H1 (cell line): ENCODE data around the gene EIF4E2. TPM values are rescaled to one million over a fixed set of nuclear protein-coding genes. Genes with fewer than 3 reads are reported as not detected.

ENCODE experiments used
- CTCF ChIA-PET: fragments of 300-600 bp; sonication (Branson Sonifier 250); formaldehyde crosslinking; loops from one replicate; lab custom pipeline; 2021; ENCODE audit not compliant: partially characterized antibody; lab: Charles Lee
- POLR2A ChIA-PET: fragments of 300-600 bp; sonication (Branson Sonifier 250); formaldehyde crosslinking; loops from one replicate; lab custom pipeline; 2021; ENCODE audit warnings: inconsistent platforms; ENCODE audit not compliant: partially characterized antibody; lab: Charles Lee
- DNase-seq, 2 experiments: peaks; one replicate each; pipeline versions ENCODE4 v3.0.0 to v3.0.0-alpha.2; 2010 to 2022; ENCODE audit warnings: low spot score in 2 of 2, low read depth in 1 of 2, mixed read lengths in 1 of 2
- FAIRE-seq: peaks from 2 replicates; lab custom pipeline; 2011; peaks lifted over from hg19 to GRCh38; lab: Jason Lieb, UNC
- H2AFZ ChIP-seq: 2 replicates; pipeline ENCODE4 v1.8.1; 2012; ENCODE audit warnings: low read length, inconsistent platforms
- H2AK5ac ChIP-seq: 2 replicates; pipeline ENCODE4 v1.6.1; 2013; ENCODE audit warnings: low read depth, low read length
- H2BK120ac ChIP-seq: replicated peaks from 2 replicates; pipeline ENCODE3; 2013; ENCODE audit warnings: low read depth, low read length, inconsistent platforms
- H2BK12ac ChIP-seq: 2 replicates; pipeline ENCODE4 v1.6.1; 2013; ENCODE audit warnings: low read depth, low read length
- H2BK15ac ChIP-seq: 2 replicates; pipeline ENCODE4 v1.6.1; 2013; ENCODE audit warnings: low read length
- H2BK20ac ChIP-seq: 2 replicates; pipeline ENCODE4 v1.6.1; 2013; ENCODE audit warnings: low read length
- H2BK5ac ChIP-seq: 2 replicates; pipeline ENCODE4 v1.6.1; 2013; ENCODE audit warnings: low read depth, low read length
- H3K14ac ChIP-seq: 2 replicates; pipeline ENCODE4 v1.6.1; 2013; ENCODE audit warnings: inconsistent platforms; ENCODE audit not compliant: insufficient read length
- H3K18ac ChIP-seq: 2 replicates; pipeline ENCODE4 v1.6.1; 2013; ENCODE audit warnings: low read length; ENCODE audit errors: extremely low read depth
- H3K23ac ChIP-seq: 2 replicates; pipeline ENCODE4 v1.6.1; 2013; ENCODE audit warnings: inconsistent platforms; ENCODE audit not compliant: insufficient read length
- H3K23me2 ChIP-seq: 2 replicates; pipeline ENCODE4 v1.6.1; 2013; ENCODE audit warnings: low read depth, low read length
- H3K27ac ChIP-seq: 2 replicates; pipeline ENCODE4 v1.6.1; 2011; ENCODE audit warnings: low read depth, low read length, inconsistent platforms
- H3K27me3 ChIP-seq, 4 experiments: replicated peaks in 1 of 4; 1 replicate in 1 of 4; 2 replicates in 3 of 4; pipeline versions ENCODE4 v1.6.1 to v1.8.1; 2011 to 2013; ENCODE audit warnings: low read length in 3 of 4, mild to moderate bottlenecking in 3 of 4, inconsistent platforms in 2 of 4, mixed read lengths in 2 of 4, moderate library complexity in 1 of 4; ENCODE audit not compliant: control insufficient read depth in 3 of 4, insufficient read depth in 3 of 4; ENCODE audit errors: extremely low read depth in 1 of 4
- H3K36me3 ChIP-seq, 4 experiments: 2 replicates each; pipeline versions ENCODE4 v1.6.1 to v1.8.1; 2011 to 2013; ENCODE audit warnings: mild to moderate bottlenecking in 4 of 4, low read length in 3 of 4, moderate library complexity in 2 of 4, control low read depth in 1 of 4, inconsistent platforms in 1 of 4; ENCODE audit not compliant: insufficient read depth in 4 of 4, control insufficient read depth in 2 of 4
- H3K4ac ChIP-seq: replicated peaks from 2 replicates; pipeline ENCODE3; 2013; ENCODE audit warnings: low read length, low read depth, mixed read lengths, inconsistent platforms; ENCODE audit not compliant: insufficient read length
- H3K4me1 ChIP-seq, 4 experiments: replicated peaks in 1 of 4; 1 replicate in 1 of 4; 2 replicates in 3 of 4; pipeline versions ENCODE4 v1.6.1 to v1.8.1; 2011 to 2013; ENCODE audit warnings: low read length in 3 of 4, inconsistent platforms in 2 of 4, mixed read lengths in 1 of 4; ENCODE audit not compliant: insufficient read depth in 4 of 4, control insufficient read depth in 3 of 4
- H3K4me2 ChIP-seq, 2 experiments: 2 replicates each; pipeline versions ENCODE4 v1.6.1 to v1.8.1; 2011 to 2013; ENCODE audit warnings: low read depth in 2 of 2, low read length in 2 of 2, control low read depth in 1 of 2, inconsistent platforms in 1 of 2, mild to moderate bottlenecking in 1 of 2; ENCODE audit not compliant: insufficient read depth in 1 of 2
- H3K4me3 ChIP-seq, 4 experiments: fragments of 200-600, 300-600 bp in 1 of 4; sonication (generic), shearing (Covaris generic), sonication (Bioruptor Twin) in 1 of 4; 2 replicates each; pipeline versions ENCODE4 v1.5.1 to v1.8.1; 2011 to 2016; ENCODE audit warnings: low read length in 4 of 4, low read depth in 3 of 4, control low read depth in 2 of 4, inconsistent platforms in 2 of 4, mild to moderate bottlenecking in 2 of 4, mixed read lengths in 1 of 4, moderate library complexity in 1 of 4; ENCODE audit not compliant: insufficient read depth in 2 of 4; ENCODE audit errors: extremely low read depth in 1 of 4
- H3K56ac ChIP-seq: replicated peaks from 2 replicates; pipeline ENCODE3; 2013; ENCODE audit warnings: low read depth, mild to moderate bottlenecking, mixed read lengths, low read length, inconsistent platforms; ENCODE audit not compliant: insufficient read length
- H3K79me1 ChIP-seq: 2 replicates; pipeline ENCODE4 v1.6.1; 2013; ENCODE audit warnings: low read depth, low read length, control low read depth
- H3K79me2 ChIP-seq, 2 experiments: 2 replicates each; pipeline versions ENCODE4 v1.6.1 to v1.8.1; 2012 to 2013; ENCODE audit warnings: low read length in 2 of 2, mild to moderate bottlenecking in 2 of 2, inconsistent platforms in 1 of 2; ENCODE audit not compliant: insufficient read depth in 2 of 2, control insufficient read depth in 1 of 2
- H3K9ac ChIP-seq, 4 experiments: replicated peaks in 1 of 4; 1 replicate in 1 of 4; 2 replicates in 3 of 4; pipeline versions ENCODE4 v1.6.1 to v1.8.1; 2011 to 2013; ENCODE audit warnings: low read depth in 3 of 4, low read length in 3 of 4, control low read depth in 2 of 4, mild to moderate bottlenecking in 2 of 4, moderate library complexity in 2 of 4, inconsistent platforms in 1 of 4; ENCODE audit errors: extremely low read depth in 1 of 4
- H3K9me3 ChIP-seq, 2 experiments: 2 replicates each; pipeline versions ENCODE4 v1.6.1 to v1.8.1; 2012 to 2013; ENCODE audit warnings: mild to moderate bottlenecking in 2 of 2, moderate library complexity in 2 of 2, control low read depth in 1 of 2, inconsistent platforms in 1 of 2, low read depth in 1 of 2, low read length in 1 of 2, mixed read lengths in 1 of 2; ENCODE audit not compliant: insufficient read depth in 2 of 2
- H4K20me1 ChIP-seq, 2 experiments: replicated peaks in 1 of 2; 2 replicates each; pipeline versions ENCODE3 to v1.8.1; 2011 to 2013; ENCODE audit warnings: inconsistent platforms in 2 of 2, low read length in 2 of 2, mild to moderate bottlenecking in 1 of 2; ENCODE audit not compliant: insufficient read depth in 2 of 2, control insufficient read depth in 1 of 2
- H4K5ac ChIP-seq: 2 replicates; pipeline ENCODE4 v1.6.1; 2013; ENCODE audit warnings: low read length, low read depth, mixed read lengths, inconsistent platforms; ENCODE audit not compliant: insufficient read length
- H4K8ac ChIP-seq: 2 replicates; pipeline ENCODE4 v1.8.0; 2013; ENCODE audit warnings: mild to moderate bottlenecking, moderate library complexity, low read length, inconsistent platforms; ENCODE audit not compliant: insufficient read depth; ENCODE audit errors: extremely low read depth
- H4K91ac ChIP-seq: replicated peaks from 2 replicates; pipeline ENCODE3; 2013; ENCODE audit warnings: low read length, mixed read lengths, inconsistent platforms; ENCODE audit not compliant: insufficient read length
- HDAC6 ChIP-seq: IDR thresholded peaks from one replicate; pipeline ENCODE4 v1.7.1; 2012; ENCODE audit warnings: low read depth, mild to moderate bottlenecking, inconsistent platforms, low read length, moderate library complexity
- WGBS, 2 experiments: shearing (Covaris generic) in 1 of 2; methylation state at CpG; one replicate each; pipeline versions ENCODE4 v1.1.6 to v1.1.7; 2013 to 2015; ENCODE audit warnings: low lambda C conversion rate in 2 of 2, mixed read lengths in 2 of 2, inconsistent platforms in 1 of 2, low coverage in 1 of 2, missing lambda C conversion rate in 1 of 2; ENCODE audit not compliant: insufficient replicate concordance in 2 of 2, insufficient coverage in 1 of 2, insufficient read length in 1 of 2; ENCODE audit errors: extremely low coverage in 1 of 2, missing lambda C conversion rate in 1 of 2; 5-methylcytosine and 5-hydroxymethylcytosine counted together
- polyA plus RNA-seq, 7 experiments: library from polyadenylated mRNA; depleted of rRNA in 3 of 7; stranded (reverse) in 5 of 7; unstranded in 2 of 7; fragments of >200 nt in 5 of 7; fragments of 200-250 nt in 2 of 7; gene quantifications; 1 replicate in 5 of 7; 2 replicates in 1 of 7; 4 replicates in 1 of 7; pipeline versions ENCODE4 v1.2.1 to v1.2.3, GENCODE V29; 2011 to 2013; ENCODE audit warnings: missing spikeins in 2 of 7, mixed read lengths in 2 of 7
- total RNA-seq: library from RNA; stranded (reverse); fragmentation: NEBNext Ultra II Directional; extraction: Animal tissue kit (Norgen Biotek cat#: 25700); gene quantifications from 2 replicates; pipeline ENCODE4 v1.2.1, GENCODE V29; 2021

EIF4E2 gene
- total and polyA plus RNA-seq, 2 of the 8 experiments (the other 6 are each of a cell fraction or from before 2014, with no cell fraction given) = 39.4 to 114 TPM

DNA sequence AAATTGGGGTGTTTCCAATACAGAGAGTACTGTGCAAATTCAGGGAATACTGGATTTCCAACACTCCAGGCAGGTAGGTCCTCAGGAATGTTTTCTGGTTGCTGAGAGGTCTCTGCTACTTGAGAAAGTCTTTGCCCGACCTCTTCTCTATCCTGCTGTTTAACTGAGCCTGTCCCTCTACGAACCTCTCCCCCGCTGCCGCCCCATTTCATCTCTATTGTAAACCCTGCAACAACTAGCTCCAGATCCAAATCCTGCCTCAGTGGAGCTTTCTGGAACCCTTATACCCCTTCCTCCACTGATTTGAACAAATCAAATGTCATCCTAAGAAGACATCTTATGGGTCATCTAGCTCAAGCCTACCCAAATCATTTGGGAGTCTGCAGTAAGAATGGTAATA is 1.3 kb downstream of the EIF4E2 start:
- Histone ChIP-seq H3K9me3 (no peaks in the 10 kb centered on the region), H3K79me2 (peaks cover 16 to 72% of the 10 kb centered on the region in 2 experiments), H3K23ac (no peak overlapping the region), H3K18ac (no peak overlapping the region), H3K27me3 (no peaks in the 10 kb centered on the region), H2AFZ (no peak overlapping the region), H4K5ac (no peak overlapping the region), H3K56ac (no peak overlapping the region), H2BK120ac (no peak overlapping the region), H4K8ac (no peak overlapping the region), H4K20me1 (peaks cover 12 to 16% of the 10 kb centered on the region in 2 experiments), H2AK5ac (no peak overlapping the region), H3K23me2 (peaks cover 12% of the 10 kb centered on the region; the same call in 1 of the 2 replicates), H2BK20ac (no peak overlapping the region), H3K79me1 (peaks cover 20% of the 10 kb centered on the region), H2BK15ac (no peak overlapping the region), H3K4me3 (peak overlapping the region; percentile 81 to 94 (median 90); a peak in 6 of 8 replicates), H3K27ac (no peak overlapping the region), H3K4me2 (peak overlapping the region; percentile 89), H3K4me1 (peaks cover 0 to 6% (median 5%) of the 10 kb centered on the region in 4 experiments; a peak in 6 of 7 replicates), H2BK5ac (no peak overlapping the region), H3K4ac (no peak overlapping the region), H3K36me3 (peaks cover 0 to 16% (median 4%) of the 10 kb centered on the region in 4 experiments; a peak in 6 of 8 replicates), H4K91ac (no peak overlapping the region), H3K14ac (no peak overlapping the region), H3K9ac (0 out of 7 replicates have a peak overlapping the region, but pooled peaks of 1 of the 4 experiments have one; percentile 90), H2BK12ac (no peak overlapping the region)
- ChIA-PET POLR2A (interaction anchor here (0.7 to 3.8 kb wide), 6 partner anchors 11 to 82 kb away, joined by 3 to 20 read pairs (median 4); partner anchors contain the start of gene EFHD1), CTCF (interaction anchor here (0.7 to 0.8 kb wide), 2 partner anchors 14 to 43 kb away, joined by 3 to 4 read pairs; no protein-coding TSS in a partner anchor)
- WGBS, 2 experiments = 95% methylated on average over 4 of the region's 4 CpGs; no CpG with 5 or more reads in 1 of the 2 experiments
- FAIRE-seq (no peak), DNase-seq (no peak)
- no peak for TF ChIP-seq HDAC6
